Measurements from ENCODE around the gene NSG1. TPM values are rescaled to one million over a fixed set of nuclear protein-coding genes. Genes with fewer than 3 reads are reported as not detected.

NSG1 gene
- total and polyA plus RNA-seq, 4 donors, result 0.58 to 1.5 (median 0.78) TPM; not detected in 1

GRCh38 chr4:4364486-4365208, 22.3 kb upstream of the NSG1 start:
- intact Hi-C loops (cut with DNase I), result no loop called here
- no peak overlapping the region for H3K4me3 ChIP-seq (ENCODE audit: low read length in 2 of 2)
- WGBS, 2 donors, result 70 to 76% methylated on average over 9 of the region's 9 CpGs
- H3K4me1 ChIP-seq (ENCODE audit: control insufficient read depth in 1 of 2, insufficient read depth in 2 of 2, low read length in 2 of 2), result no peaks in the 10 kb centered on the region
- no peaks in the 10 kb centered on the region for H3K27me3 ChIP-seq (ENCODE audit: control insufficient read depth in 1 of 2, insufficient read depth in 2 of 2, low read length in 1 of 2)
- H3K36me3 ChIP-seq (ENCODE audit: control insufficient read depth in 1 of 2, insufficient read depth in 2 of 2, low read length in 1 of 2), result no peaks in the 10 kb centered on the region
- ATAC-seq (ENCODE audit: low FRiP score) (no peak), DNase-seq (peak in 1 of 2 donors; percentile 12)
- H3K27ac ChIP-seq (ENCODE audit: low read depth in 1 of 2, low read length in 2 of 2), result no peak overlapping the region
- H3K9me3 ChIP-seq (ENCODE audit: control insufficient read depth, low read length), result peaks cover 2% of the 10 kb centered on the region

- DNase-seq, result peak in 1 of 2 donors; percentile 5
- ATAC-seq (ENCODE audit: low FRiP score), result no peak
- 62 to 69% methylated on average over 11 of the region's 11 CpGs for WGBS, 2 donors
These were observed 17.9 kb upstream of the NSG1 start for GRCh38 chr4:4368809-4369580.

GRCh38 chr4:4374388-4375098, 12.4 kb upstream of the NSG1 start:
- Histone ChIP-seq H3K27ac (ENCODE audit: low read depth in 1 of 2, low read length in 2 of 2) (no peak overlapping the region), H3K27me3 (ENCODE audit: control insufficient read depth in 1 of 2, insufficient read depth in 2 of 2, low read length in 1 of 2) (peaks cover 0 to 2% of the 10 kb centered on the region in 2 donors), H3K36me3 (ENCODE audit: control insufficient read depth in 1 of 2, insufficient read depth in 2 of 2, low read length in 1 of 2) (no peaks in the 10 kb centered on the region), H3K4me1 (ENCODE audit: control insufficient read depth in 1 of 2, insufficient read depth in 2 of 2, low read length in 2 of 2) (no peaks in the 10 kb centered on the region), H3K9me3 (ENCODE audit: control insufficient read depth, low read length) (peaks cover 3% of the 10 kb centered on the region), H3K4me3 (ENCODE audit: low read length in 2 of 2) (no peak overlapping the region)
- DNase-seq, result no peak
- 81 to 85% methylated on average over 6 of the region's 6 CpGs for WGBS, 2 donors
- no peak for ATAC-seq (ENCODE audit: low FRiP score)
- intact Hi-C loops (cut with DNase I), result no loop called here

More at GRCh38 chr4:4368809-4369580, 17.9 kb upstream of the NSG1 start:
- intact Hi-C loops (cut with DNase I), result no loop called here
- Histone ChIP-seq H3K4me3 (ENCODE audit: low read length in 2 of 2) (no peak overlapping the region), H3K4me1 (ENCODE audit: control insufficient read depth in 1 of 2, insufficient read depth in 2 of 2, low read length in 2 of 2) (no peaks in the 10 kb centered on the region), H3K27me3 (ENCODE audit: control insufficient read depth in 1 of 2, insufficient read depth in 2 of 2, low read length in 1 of 2) (no peaks in the 10 kb centered on the region), H3K27ac (ENCODE audit: low read depth in 1 of 2, low read length in 2 of 2) (no peak overlapping the region), H3K9me3 (ENCODE audit: control insufficient read depth, low read length) (peaks cover 2% of the 10 kb centered on the region), H3K36me3 (ENCODE audit: control insufficient read depth in 1 of 2, insufficient read depth in 2 of 2, low read length in 1 of 2) (no peaks in the 10 kb centered on the region)

GRCh38 chr4:4376074-4376473, 10.8 kb upstream of the NSG1 start:
- no peak overlapping the region for H3K4me3 ChIP-seq (ENCODE audit: low read length in 2 of 2)
- DNase-seq (peak in 1 of 2 donors; percentile 11), ATAC-seq (ENCODE audit: low FRiP score) (no peak)
- intact Hi-C loops (cut with DNase I), result no loop called here
- WGBS, 2 donors, result 77 to 82% methylated on average over 4 of the region's 4 CpGs
- H3K36me3 ChIP-seq (ENCODE audit: control insufficient read depth in 1 of 2, insufficient read depth in 2 of 2, low read length in 1 of 2), result no peaks in the 10 kb centered on the region
- H3K9me3 ChIP-seq (ENCODE audit: control insufficient read depth, low read length), result peaks cover 3% of the 10 kb centered on the region
- no peaks in the 10 kb centered on the region for H3K4me1 ChIP-seq (ENCODE audit: control insufficient read depth in 1 of 2, insufficient read depth in 2 of 2, low read length in 2 of 2)
- H3K27ac ChIP-seq (ENCODE audit: low read depth in 1 of 2, low read length in 2 of 2), result no peak overlapping the region
- peaks cover 0 to 2% of the 10 kb centered on the region in 2 donors for H3K27me3 ChIP-seq (ENCODE audit: control insufficient read depth in 1 of 2, insufficient read depth in 2 of 2, low read length in 1 of 2)

- 69 to 70% methylated on average over 12 of the region's 12 CpGs for WGBS, 2 donors
- DNase-seq (peak in 1 of 2 donors; percentile 47), ATAC-seq (ENCODE audit: low FRiP score) (no peak)
- no peaks in the 10 kb centered on the region for H3K36me3 ChIP-seq (ENCODE audit: control insufficient read depth in 1 of 2, insufficient read depth in 2 of 2, low read length in 1 of 2)
- H3K9me3 ChIP-seq (ENCODE audit: control insufficient read depth, low read length), result peaks cover 3% of the 10 kb centered on the region
- H3K27ac ChIP-seq (ENCODE audit: low read depth in 1 of 2, low read length in 2 of 2), result no peak overlapping the region
- H3K4me1 ChIP-seq (ENCODE audit: control insufficient read depth in 1 of 2, insufficient read depth in 2 of 2, low read length in 2 of 2), result no peaks in the 10 kb centered on the region
- H3K4me3 ChIP-seq (ENCODE audit: low read length in 2 of 2), result no peak overlapping the region
- intact Hi-C loops (cut with DNase I), result no loop called here
- peaks cover 0 to 2% of the 10 kb centered on the region in 2 donors for H3K27me3 ChIP-seq (ENCODE audit: control insufficient read depth in 1 of 2, insufficient read depth in 2 of 2, low read length in 1 of 2)
These were observed 9.7 kb upstream of the NSG1 start for GRCh38 chr4:4377191-4377590.

- DNase-seq (peak in 1 of 2 donors; percentile 37), ATAC-seq (ENCODE audit: low FRiP score) (no peak)
- intact Hi-C loops (cut with DNase I), result no loop called here
- Histone ChIP-seq H3K4me1 (ENCODE audit: control insufficient read depth in 1 of 2, insufficient read depth in 2 of 2, low read length in 2 of 2) (no peaks in the 10 kb centered on the region), H3K4me3 (ENCODE audit: low read length in 2 of 2) (no peak overlapping the region), H3K9me3 (ENCODE audit: control insufficient read depth, low read length) (peaks cover 3% of the 10 kb centered on the region), H3K27ac (ENCODE audit: low read depth in 1 of 2, low read length in 2 of 2) (no peak overlapping the region), H3K36me3 (ENCODE audit: control insufficient read depth in 1 of 2, insufficient read depth in 2 of 2, low read length in 1 of 2) (no peaks in the 10 kb centered on the region), H3K27me3 (ENCODE audit: control insufficient read depth in 1 of 2, insufficient read depth in 2 of 2, low read length in 1 of 2) (peaks cover 0 to 2% of the 10 kb centered on the region in 2 donors)
- 53 to 55% methylated on average over 23 of the region's 23 CpGs for WGBS, 2 donors
These were observed 9.0 kb upstream of the NSG1 start for GRCh38 chr4:4377732-4378460.

- ATAC-seq (ENCODE audit: low FRiP score) (no peak), DNase-seq (peak in 1 of 2 donors; percentile 45)
- Histone ChIP-seq H3K36me3 (ENCODE audit: control insufficient read depth in 1 of 2, insufficient read depth in 2 of 2, low read length in 1 of 2) (no peaks in the 10 kb centered on the region), H3K27ac (ENCODE audit: low read depth in 1 of 2, low read length in 2 of 2) (no peak overlapping the region), H3K4me1 (ENCODE audit: control insufficient read depth in 1 of 2, insufficient read depth in 2 of 2, low read length in 2 of 2) (no peaks in the 10 kb centered on the region), H3K4me3 (ENCODE audit: low read length in 2 of 2) (no peak overlapping the region), H3K9me3 (ENCODE audit: control insufficient read depth, low read length) (peaks cover 3% of the 10 kb centered on the region), H3K27me3 (ENCODE audit: control insufficient read depth in 1 of 2, insufficient read depth in 2 of 2, low read length in 1 of 2) (no peaks in the 10 kb centered on the region)
- 53 to 63% methylated on average over 6 of the region's 6 CpGs for WGBS, 2 donors
- intact Hi-C loops (cut with DNase I), result no loop called here
These were observed 7.3 kb upstream of the NSG1 start for GRCh38 chr4:4379540-4380087.

- Histone ChIP-seq H3K9me3 (ENCODE audit: control insufficient read depth, low read length) (no peaks in the 10 kb centered on the region), H3K27me3 (ENCODE audit: control insufficient read depth in 1 of 2, insufficient read depth in 2 of 2, low read length in 1 of 2) (no peaks in the 10 kb centered on the region), H3K4me1 (ENCODE audit: control insufficient read depth in 1 of 2, insufficient read depth in 2 of 2, low read length in 2 of 2) (no peaks in the 10 kb centered on the region), H3K4me3 (ENCODE audit: low read length in 2 of 2) (no peak overlapping the region), H3K36me3 (ENCODE audit: control insufficient read depth in 1 of 2, insufficient read depth in 2 of 2, low read length in 1 of 2) (no peaks in the 10 kb centered on the region), H3K27ac (ENCODE audit: low read depth in 1 of 2, low read length in 2 of 2) (no peak overlapping the region)
- ATAC-seq (ENCODE audit: low FRiP score), result no peak
- intact Hi-C loops (cut with DNase I), result no loop called here
- 84 to 86% methylated on average over 3 of the region's 3 CpGs for WGBS, 2 donors
- DNase-seq, result peak in 1 of 2 donors; percentile 40
These were observed 3.8 kb upstream of the NSG1 start for GRCh38 chr4:4383085-4383484.

All from aorta (tissue), 5 donors.